ENCODE measurements around the gene LGALS3.

The LGALS3 gene

GRCh38 chr14:55131370-55132137 is 2.5 kb downstream of the LGALS3 start:
- WGBS, 2 experiments (ENCODE audit: insufficient coverage in 2 of 2): 96 to 98% methylated on average over 5 of the region's 7 CpGs
- Histone ChIP-seq H3K4me3 (ENCODE audit: extremely low read depth, insufficient read depth, low read length, poor library complexity, severe bottlenecking) (no peak overlapping the region), H3K4me1 (ENCODE audit: control insufficient read depth, insufficient read depth, low read length, poor library complexity, severe bottlenecking) (peaks cover 4% of the 10 kb centered on the region), H3K36me3 (ENCODE audit: control insufficient read depth, insufficient read depth, low read length) (no peaks in the 10 kb centered on the region), H3K27ac (ENCODE audit: low read depth, low read length, severe bottlenecking) (no peak overlapping the region), H3K9me3 (ENCODE audit: control insufficient read depth, low read length) (no peaks in the 10 kb centered on the region)

- WGBS, 2 experiments (ENCODE audit: insufficient coverage in 2 of 2): 91 to 93% methylated on average over 4 of the region's 4 CpGs
- Histone ChIP-seq H3K4me1 (ENCODE audit: control insufficient read depth, insufficient read depth, low read length, poor library complexity, severe bottlenecking) (peaks cover 4% of the 10 kb centered on the region), H3K4me3 (ENCODE audit: extremely low read depth, insufficient read depth, low read length, poor library complexity, severe bottlenecking) (no peak overlapping the region), H3K27ac (ENCODE audit: low read depth, low read length, severe bottlenecking) (no peak overlapping the region), H3K9me3 (ENCODE audit: control insufficient read depth, low read length) (no peaks in the 10 kb centered on the region), H3K36me3 (ENCODE audit: control insufficient read depth, insufficient read depth, low read length) (no peaks in the 10 kb centered on the region)
These were observed 4.4 kb downstream of the LGALS3 start for GRCh38 chr14:55133416-55133815.

- WGBS, 2 experiments (ENCODE audit: insufficient coverage in 2 of 2): no CpG with 5 or more reads among the region's 3 CpGs
- Histone ChIP-seq H3K9me3 (ENCODE audit: control insufficient read depth, low read length) (no peaks in the 10 kb centered on the region), H3K27ac (ENCODE audit: low read depth, low read length, severe bottlenecking) (no peak overlapping the region), H3K4me1 (ENCODE audit: control insufficient read depth, insufficient read depth, low read length, poor library complexity, severe bottlenecking) (no peaks in the 10 kb centered on the region), H3K4me3 (ENCODE audit: extremely low read depth, insufficient read depth, low read length, poor library complexity, severe bottlenecking) (no peak overlapping the region), H3K36me3 (ENCODE audit: control insufficient read depth, insufficient read depth, low read length) (peaks cover 12% of the 10 kb centered on the region)
These were observed 7.2 kb downstream of the LGALS3 start for GRCh38 chr14:55136241-55136640.

GRCh38 chr14:55136885-55137786 is 8.1 kb downstream of the LGALS3 start:
- Histone ChIP-seq H3K27ac (ENCODE audit: low read depth, low read length, severe bottlenecking) (no peak overlapping the region), H3K9me3 (ENCODE audit: control insufficient read depth, low read length) (no peaks in the 10 kb centered on the region), H3K4me3 (ENCODE audit: extremely low read depth, insufficient read depth, low read length, poor library complexity, severe bottlenecking) (no peak overlapping the region), H3K4me1 (ENCODE audit: control insufficient read depth, insufficient read depth, low read length, poor library complexity, severe bottlenecking) (no peaks in the 10 kb centered on the region), H3K36me3 (ENCODE audit: control insufficient read depth, insufficient read depth, low read length) (peaks cover 15% of the 10 kb centered on the region)
- 92 to 96% methylated on average over 7 to 10 of the region's 12 CpGs for WGBS, 2 experiments (ENCODE audit: insufficient coverage in 2 of 2)

GRCh38 chr14:55138091-55138490 is 9.0 kb downstream of the LGALS3 start:
- peaks cover 20% of the 10 kb centered on the region for H3K36me3 ChIP-seq (ENCODE audit: control insufficient read depth, insufficient read depth, low read length)
- 87 to 90% methylated on average over 7 of the region's 7 CpGs for WGBS, 2 experiments (ENCODE audit: insufficient coverage in 2 of 2)
- no peak overlapping the region for H3K27ac ChIP-seq (ENCODE audit: low read depth, low read length, severe bottlenecking)
- no peaks in the 10 kb centered on the region for H3K9me3 ChIP-seq (ENCODE audit: control insufficient read depth, low read length)
- H3K4me1 ChIP-seq (ENCODE audit: control insufficient read depth, insufficient read depth, low read length, poor library complexity, severe bottlenecking): no peaks in the 10 kb centered on the region
- H3K4me3 ChIP-seq (ENCODE audit: extremely low read depth, insufficient read depth, low read length, poor library complexity, severe bottlenecking): no peak overlapping the region

- no peaks in the 10 kb centered on the region for H3K9me3 ChIP-seq (ENCODE audit: control insufficient read depth, low read length)
- no peak overlapping the region for H3K4me3 ChIP-seq (ENCODE audit: extremely low read depth, insufficient read depth, low read length, poor library complexity, severe bottlenecking)
- H3K27ac ChIP-seq (ENCODE audit: low read depth, low read length, severe bottlenecking): no peak overlapping the region
- no peaks in the 10 kb centered on the region for H3K4me1 ChIP-seq (ENCODE audit: control insufficient read depth, insufficient read depth, low read length, poor library complexity, severe bottlenecking)
- peaks cover 24% of the 10 kb centered on the region for H3K36me3 ChIP-seq (ENCODE audit: control insufficient read depth, insufficient read depth, low read length)
These were observed 10.1 kb downstream of the LGALS3 start for GRCh38 chr14:55139141-55139540.

- 94% methylated on average over 3 of the region's 4 CpGs; no CpG with 5 or more reads in 1 of the 2 experiments for WGBS, 2 experiments (ENCODE audit: insufficient coverage in 2 of 2)
- Histone ChIP-seq H3K9me3 (ENCODE audit: control insufficient read depth, low read length) (no peaks in the 10 kb centered on the region), H3K4me3 (ENCODE audit: extremely low read depth, insufficient read depth, low read length, poor library complexity, severe bottlenecking) (no peak overlapping the region), H3K4me1 (ENCODE audit: control insufficient read depth, insufficient read depth, low read length, poor library complexity, severe bottlenecking) (no peaks in the 10 kb centered on the region), H3K27ac (ENCODE audit: low read depth, low read length, severe bottlenecking) (no peak overlapping the region), H3K36me3 (ENCODE audit: control insufficient read depth, insufficient read depth, low read length) (peaks cover 28% of the 10 kb centered on the region)
These were observed 10.9 kb downstream of the LGALS3 start for GRCh38 chr14:55139696-55140509.

- WGBS, 2 experiments (ENCODE audit: insufficient coverage in 2 of 2): 96 to 97% methylated on average over 3 of the region's 3 CpGs
- Histone ChIP-seq H3K4me1 (ENCODE audit: control insufficient read depth, insufficient read depth, low read length, poor library complexity, severe bottlenecking) (no peaks in the 10 kb centered on the region), H3K9me3 (ENCODE audit: control insufficient read depth, low read length) (no peaks in the 10 kb centered on the region), H3K36me3 (ENCODE audit: control insufficient read depth, insufficient read depth, low read length) (peaks cover 43% of the 10 kb centered on the region), H3K4me3 (ENCODE audit: extremely low read depth, insufficient read depth, low read length, poor library complexity, severe bottlenecking) (no peak overlapping the region), H3K27ac (ENCODE audit: low read depth, low read length, severe bottlenecking) (no peak overlapping the region)
These were observed 12.8 kb downstream of the LGALS3 start for GRCh38 chr14:55141825-55142224.

- Histone ChIP-seq H3K27ac (ENCODE audit: low read depth, low read length, severe bottlenecking) (no peak overlapping the region), H3K36me3 (ENCODE audit: control insufficient read depth, insufficient read depth, low read length) (peaks cover 50% of the 10 kb centered on the region), H3K9me3 (ENCODE audit: control insufficient read depth, low read length) (no peaks in the 10 kb centered on the region), H3K4me1 (ENCODE audit: control insufficient read depth, insufficient read depth, low read length, poor library complexity, severe bottlenecking) (no peaks in the 10 kb centered on the region), H3K4me3 (ENCODE audit: extremely low read depth, insufficient read depth, low read length, poor library complexity, severe bottlenecking) (no peak overlapping the region)
- 100% methylated on average over 1 of the region's 2 CpGs; no CpG with 5 or more reads in 1 of the 2 experiments for WGBS, 2 experiments (ENCODE audit: insufficient coverage in 2 of 2)
These were observed 13.4 kb downstream of the LGALS3 start for GRCh38 chr14:55142466-55142865.

- no CpG with 5 or more reads among the region's 2 CpGs for WGBS, 2 experiments (ENCODE audit: insufficient coverage in 2 of 2)
- Histone ChIP-seq H3K9me3 (ENCODE audit: control insufficient read depth, low read length) (no peaks in the 10 kb centered on the region), H3K4me3 (ENCODE audit: extremely low read depth, insufficient read depth, low read length, poor library complexity, severe bottlenecking) (no peak overlapping the region), H3K27ac (ENCODE audit: low read depth, low read length, severe bottlenecking) (no peak overlapping the region), H3K36me3 (ENCODE audit: control insufficient read depth, insufficient read depth, low read length) (peaks cover 57% of the 10 kb centered on the region), H3K4me1 (ENCODE audit: control insufficient read depth, insufficient read depth, low read length, poor library complexity, severe bottlenecking) (no peaks in the 10 kb centered on the region)
These were observed 17.4 kb downstream of the LGALS3 start for GRCh38 chr14:55146425-55146824.
